ENCODE data around the gene TIMM50.

Gene TIMM50

GRCh38 chr19:39499932-39500331 is 19.3 kb downstream of the TIMM50 start:
- WGBS, 2 experiments: 78 to 86% methylated on average over 8 of the region's 8 CpGs
- H3K36me3 ChIP-seq (ENCODE audit: control insufficient read depth, insufficient read depth, low read length): no peaks in the 10 kb centered on the region
- no peaks in the 10 kb centered on the region for H3K9me3 ChIP-seq (ENCODE audit: control insufficient read depth, low read length)
- H3K27me3 ChIP-seq (ENCODE audit: control insufficient read depth, insufficient read depth, low read length, poor library complexity, severe bottlenecking): peaks cover 74% of the 10 kb centered on the region
- H3K27ac ChIP-seq (ENCODE audit: insufficient read depth, low read depth, low read length, poor library complexity, severe bottlenecking): no peak overlapping the region
- H3K4me3 ChIP-seq (ENCODE audit: insufficient read depth, low read depth, low read length): no peak overlapping the region
- H3K4me1 ChIP-seq (ENCODE audit: control insufficient read depth, insufficient read depth, low read length): peaks cover 6% of the 10 kb centered on the region

- no peaks in the 10 kb centered on the region for H3K9me3 ChIP-seq (ENCODE audit: control insufficient read depth, low read length)
- no peak overlapping the region for H3K27ac ChIP-seq (ENCODE audit: insufficient read depth, low read depth, low read length, poor library complexity, severe bottlenecking)
- peaks cover 81% of the 10 kb centered on the region for H3K27me3 ChIP-seq (ENCODE audit: control insufficient read depth, insufficient read depth, low read length, poor library complexity, severe bottlenecking)
- H3K36me3 ChIP-seq (ENCODE audit: control insufficient read depth, insufficient read depth, low read length): no peaks in the 10 kb centered on the region
- peaks cover 6% of the 10 kb centered on the region for H3K4me1 ChIP-seq (ENCODE audit: control insufficient read depth, insufficient read depth, low read length)
- whole genome bisulfite sequencing, 2 experiments: 64 to 67% methylated on average over 4 of the region's 4 CpGs
- H3K4me3 ChIP-seq (ENCODE audit: insufficient read depth, low read depth, low read length): no peak overlapping the region
Measured at GRCh38 chr19:39500543-39500942, 19.9 kb downstream of the TIMM50 start.

DNA sequence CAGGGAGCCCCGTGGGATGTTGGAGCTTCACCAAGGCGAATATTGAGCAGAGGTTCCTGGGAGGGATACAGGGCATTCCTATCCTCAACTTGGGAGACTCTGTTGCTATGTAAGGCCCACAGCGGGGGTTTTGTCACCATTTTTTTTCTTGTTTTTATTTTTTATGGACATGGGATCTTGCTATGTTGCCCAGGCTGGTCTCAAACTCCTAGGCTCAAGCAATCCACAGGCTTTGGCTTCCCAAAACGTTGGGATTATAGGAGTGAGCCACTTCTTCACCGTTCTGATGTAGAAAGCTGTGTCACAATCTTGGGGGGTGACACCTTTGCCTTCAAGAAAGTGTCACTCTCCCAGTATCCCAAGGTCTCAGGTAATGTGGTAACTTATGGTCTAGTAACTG is 20.7 kb downstream of the TIMM50 start:
- H3K27me3 ChIP-seq (ENCODE audit: control insufficient read depth, insufficient read depth, low read length, poor library complexity, severe bottlenecking): peaks cover 89% of the 10 kb centered on the region
- no peak overlapping the region for H3K27ac ChIP-seq (ENCODE audit: insufficient read depth, low read depth, low read length, poor library complexity, severe bottlenecking)
- no peaks in the 10 kb centered on the region for H3K36me3 ChIP-seq (ENCODE audit: control insufficient read depth, insufficient read depth, low read length)
- WGBS, 2 experiments: 74 to 75% methylated on average over 5 of the region's 5 CpGs
- H3K9me3 ChIP-seq (ENCODE audit: control insufficient read depth, low read length): no peaks in the 10 kb centered on the region
- H3K4me3 ChIP-seq (ENCODE audit: insufficient read depth, low read depth, low read length): no peak overlapping the region
- peaks cover 6% of the 10 kb centered on the region for H3K4me1 ChIP-seq (ENCODE audit: control insufficient read depth, insufficient read depth, low read length)

- H3K4me3 ChIP-seq (ENCODE audit: insufficient read depth, low read depth, low read length): no peak overlapping the region
- peaks cover 6% of the 10 kb centered on the region for H3K4me1 ChIP-seq (ENCODE audit: control insufficient read depth, insufficient read depth, low read length)
- no peaks in the 10 kb centered on the region for H3K36me3 ChIP-seq (ENCODE audit: control insufficient read depth, insufficient read depth, low read length)
- WGBS, 2 experiments: 21 to 23% methylated on average over 69 of the region's 69 CpGs
- H3K27ac ChIP-seq (ENCODE audit: insufficient read depth, low read depth, low read length, poor library complexity, severe bottlenecking): no peak overlapping the region
- H3K27me3 ChIP-seq (ENCODE audit: control insufficient read depth, insufficient read depth, low read length, poor library complexity, severe bottlenecking): peaks cover 100% of the 10 kb centered on the region
- H3K9me3 ChIP-seq (ENCODE audit: control insufficient read depth, low read length): no peaks in the 10 kb centered on the region
Measured at GRCh38 chr19:39502640-39503417, 22.2 kb downstream of the TIMM50 start.

- H3K4me1 ChIP-seq (ENCODE audit: control insufficient read depth, insufficient read depth, low read length): peaks cover 3% of the 10 kb centered on the region
- H3K36me3 ChIP-seq (ENCODE audit: control insufficient read depth, insufficient read depth, low read length): no peaks in the 10 kb centered on the region
- H3K27ac ChIP-seq (ENCODE audit: insufficient read depth, low read depth, low read length, poor library complexity, severe bottlenecking): no peak overlapping the region
- 67% methylated on average over 7 of the region's 7 CpGs for WGBS, 2 experiments
- no peak overlapping the region for H3K4me3 ChIP-seq (ENCODE audit: insufficient read depth, low read depth, low read length)
- peaks cover 86% of the 10 kb centered on the region for H3K27me3 ChIP-seq (ENCODE audit: control insufficient read depth, insufficient read depth, low read length, poor library complexity, severe bottlenecking)
- H3K9me3 ChIP-seq (ENCODE audit: control insufficient read depth, low read length): no peaks in the 10 kb centered on the region
Measured at GRCh38 chr19:39506598-39506943, 25.9 kb downstream of the TIMM50 start.

DNA sequence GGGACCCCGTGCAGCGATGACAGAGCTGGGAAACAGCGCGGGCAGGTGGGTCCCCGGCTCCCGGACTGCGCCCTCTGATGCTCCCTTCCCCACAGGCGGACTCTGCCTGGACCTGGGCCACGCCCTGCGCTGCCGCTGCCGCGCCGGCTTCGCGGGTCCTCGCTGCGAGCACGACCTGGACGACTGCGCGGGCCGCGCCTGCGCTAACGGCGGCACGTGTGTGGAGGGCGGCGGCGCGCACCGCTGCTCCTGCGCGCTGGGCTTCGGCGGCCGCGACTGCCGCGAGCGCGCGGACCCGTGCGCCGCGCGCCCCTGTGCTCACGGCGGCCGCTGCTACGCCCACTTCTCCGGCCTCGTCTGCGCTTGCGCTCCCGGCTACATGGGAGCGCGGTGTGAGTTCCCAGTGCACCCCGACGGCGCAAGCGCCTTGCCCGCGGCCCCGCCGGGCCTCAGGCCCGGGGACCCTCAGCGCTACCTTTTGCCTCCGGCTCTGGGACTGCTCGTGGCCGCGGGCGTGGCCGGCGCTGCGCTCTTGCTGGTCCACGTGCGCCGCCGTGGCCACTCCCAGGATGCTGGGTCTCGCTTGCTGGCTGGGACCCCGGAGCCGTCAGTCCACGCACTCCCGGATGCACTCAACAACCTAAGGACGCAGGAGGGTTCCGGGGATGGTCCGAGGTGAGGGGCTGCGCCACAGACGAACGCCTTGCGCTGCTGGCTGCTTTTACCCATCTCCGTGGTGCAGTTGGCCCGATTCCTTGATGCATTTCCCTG is 26.5 kb downstream of the TIMM50 start:
- peaks cover 80% of the 10 kb centered on the region for H3K27me3 ChIP-seq (ENCODE audit: control insufficient read depth, insufficient read depth, low read length, poor library complexity, severe bottlenecking)
- peak overlapping the region; percentile 48 for H3K4me3 ChIP-seq (ENCODE audit: insufficient read depth, low read depth, low read length)
- H3K36me3 ChIP-seq (ENCODE audit: control insufficient read depth, insufficient read depth, low read length): no peaks in the 10 kb centered on the region
- peaks cover 3% of the 10 kb centered on the region for H3K4me1 ChIP-seq (ENCODE audit: control insufficient read depth, insufficient read depth, low read length)
- H3K9me3 ChIP-seq (ENCODE audit: control insufficient read depth, low read length): no peaks in the 10 kb centered on the region
- H3K27ac ChIP-seq (ENCODE audit: insufficient read depth, low read depth, low read length, poor library complexity, severe bottlenecking): no peak overlapping the region
- WGBS, 2 experiments: 2 to 3% methylated on average over 96 of the region's 96 CpGs

DNA sequence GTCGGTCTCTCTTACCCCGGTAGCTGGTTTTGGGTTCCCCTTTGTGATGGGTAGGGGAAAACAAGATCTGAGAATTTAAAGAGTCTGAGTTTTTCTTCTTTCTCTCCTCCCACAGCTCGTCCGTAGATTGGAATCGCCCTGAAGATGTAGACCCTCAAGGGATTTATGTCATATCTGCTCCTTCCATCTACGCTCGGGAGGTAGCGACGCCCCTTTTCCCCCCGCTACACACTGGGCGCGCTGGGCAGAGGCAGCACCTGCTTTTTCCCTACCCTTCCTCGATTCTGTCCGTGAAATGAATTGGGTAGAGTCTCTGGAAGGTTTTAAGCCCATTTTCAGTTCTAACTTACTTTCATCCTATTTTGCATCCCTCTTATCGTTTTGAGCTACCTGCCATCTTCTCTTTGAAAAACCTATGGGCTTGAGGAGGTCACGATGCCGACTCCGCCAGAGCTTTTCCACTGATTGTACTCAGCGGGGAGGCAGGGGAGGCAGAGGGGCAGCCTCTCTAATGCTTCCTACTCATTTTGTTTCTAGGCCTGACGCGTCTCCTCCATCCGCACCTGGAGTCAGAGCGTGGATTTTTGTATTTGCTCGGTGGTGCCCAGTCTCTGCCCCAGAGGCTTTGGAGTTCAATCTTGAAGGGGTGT is 27.2 kb downstream of the TIMM50 start:
- Histone ChIP-seq H3K27ac (ENCODE audit: insufficient read depth, low read depth, low read length, poor library complexity, severe bottlenecking) (no peak overlapping the region), H3K4me1 (ENCODE audit: control insufficient read depth, insufficient read depth, low read length) (peaks cover 3% of the 10 kb centered on the region), H3K27me3 (ENCODE audit: control insufficient read depth, insufficient read depth, low read length, poor library complexity, severe bottlenecking) (peaks cover 73% of the 10 kb centered on the region), H3K9me3 (ENCODE audit: control insufficient read depth, low read length) (no peaks in the 10 kb centered on the region), H3K4me3 (ENCODE audit: insufficient read depth, low read depth, low read length) (peak overlapping the region; percentile 48), H3K36me3 (ENCODE audit: control insufficient read depth, insufficient read depth, low read length) (no peaks in the 10 kb centered on the region)
- 35 to 36% methylated on average over 24 of the region's 24 CpGs for WGBS, 2 experiments

DNA sequence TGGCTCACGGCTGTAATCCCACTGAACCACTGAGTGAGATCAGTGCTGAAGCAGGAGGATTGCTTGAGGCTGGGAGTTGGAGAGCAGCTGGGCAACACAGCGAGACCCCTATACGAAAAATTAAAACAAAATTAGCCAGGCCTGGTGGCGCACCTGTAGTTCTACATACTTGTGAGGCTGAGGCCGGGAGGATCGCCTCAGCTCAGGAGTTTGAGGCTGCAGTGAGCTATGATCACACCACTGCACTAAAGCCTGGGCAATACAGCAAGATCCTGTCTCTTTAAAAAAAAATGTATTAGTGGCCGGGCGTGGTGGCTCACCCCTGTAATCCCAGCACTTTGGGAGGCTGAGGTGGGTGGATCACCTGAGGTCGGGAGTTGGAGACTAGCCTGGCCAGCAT is 28.0 kb downstream of the TIMM50 start:
- Histone ChIP-seq H3K27ac (ENCODE audit: insufficient read depth, low read depth, low read length, poor library complexity, severe bottlenecking) (no peak overlapping the region), H3K4me1 (ENCODE audit: control insufficient read depth, insufficient read depth, low read length) (peaks cover 3% of the 10 kb centered on the region), H3K36me3 (ENCODE audit: control insufficient read depth, insufficient read depth, low read length) (no peaks in the 10 kb centered on the region), H3K27me3 (ENCODE audit: control insufficient read depth, insufficient read depth, low read length, poor library complexity, severe bottlenecking) (peaks cover 72% of the 10 kb centered on the region), H3K9me3 (ENCODE audit: control insufficient read depth, low read length) (no peaks in the 10 kb centered on the region), H3K4me3 (ENCODE audit: insufficient read depth, low read depth, low read length) (no peak overlapping the region)
- 92% methylated on average over 9 of the region's 9 CpGs for WGBS, 2 experiments

GRCh38 chr19:39509233-39509632 is 28.6 kb downstream of the TIMM50 start:
- Histone ChIP-seq H3K36me3 (ENCODE audit: control insufficient read depth, insufficient read depth, low read length) (no peaks in the 10 kb centered on the region), H3K4me3 (ENCODE audit: insufficient read depth, low read depth, low read length) (no peak overlapping the region), H3K27ac (ENCODE audit: insufficient read depth, low read depth, low read length, poor library complexity, severe bottlenecking) (no peak overlapping the region), H3K27me3 (ENCODE audit: control insufficient read depth, insufficient read depth, low read length, poor library complexity, severe bottlenecking) (peaks cover 72% of the 10 kb centered on the region), H3K4me1 (ENCODE audit: control insufficient read depth, insufficient read depth, low read length) (peaks cover 3% of the 10 kb centered on the region), H3K9me3 (ENCODE audit: control insufficient read depth, low read length) (no peaks in the 10 kb centered on the region)
- 69 to 74% methylated on average over 2 of the region's 2 CpGs for WGBS, 2 experiments

DNA sequence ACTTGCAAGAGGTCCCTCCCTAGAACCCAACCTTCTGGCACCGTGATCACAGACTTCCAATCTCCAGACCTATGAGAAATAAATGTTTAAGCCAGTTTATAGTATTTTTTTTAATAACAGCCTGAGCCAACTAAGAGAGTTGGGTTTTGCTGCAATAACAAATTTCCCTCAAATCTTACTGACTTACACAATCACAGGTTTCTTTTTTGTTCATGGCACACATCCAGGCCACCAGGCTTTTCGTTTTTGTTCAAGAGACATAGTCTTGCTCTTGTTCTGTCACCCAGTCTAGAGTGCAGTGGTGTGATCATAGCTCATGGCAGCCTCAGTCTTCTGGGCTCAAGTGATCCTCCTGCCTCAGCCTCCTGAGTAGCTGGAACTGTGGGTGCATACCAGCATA is 32.4 kb downstream of the TIMM50 start:
- no peaks in the 10 kb centered on the region for H3K9me3 ChIP-seq (ENCODE audit: control insufficient read depth, low read length)
- H3K27me3 ChIP-seq (ENCODE audit: control insufficient read depth, insufficient read depth, low read length, poor library complexity, severe bottlenecking): peaks cover 65% of the 10 kb centered on the region
- WGBS, 2 experiments: 84 to 86% methylated on average over 2 of the region's 2 CpGs
- H3K4me3 ChIP-seq (ENCODE audit: insufficient read depth, low read depth, low read length): no peak overlapping the region
- no peaks in the 10 kb centered on the region for H3K36me3 ChIP-seq (ENCODE audit: control insufficient read depth, insufficient read depth, low read length)
- H3K27ac ChIP-seq (ENCODE audit: insufficient read depth, low read depth, low read length, poor library complexity, severe bottlenecking): no peak overlapping the region
- peaks cover 7% of the 10 kb centered on the region for H3K4me1 ChIP-seq (ENCODE audit: control insufficient read depth, insufficient read depth, low read length)
